Suprapubic skin (tissue), 4 donors: Measurements from ENCODE around the gene MICAL2. TPM values are rescaled to one million over a fixed set of nuclear protein-coding genes. Genes with fewer than 3 reads are reported as not detected.
A peak's percentile ranks its signal among the peaks of the same experiment; 100 is the strongest.

Source experiments
- DNase-seq, 2 donors: peaks; one replicate each; pipeline ENCODE4 v3.0.0-alpha.2; 2019; ENCODE audit warnings: low spot score in 2 of 2
- H3K27ac ChIP-seq: fragments of 200-600 bp; sonication (generic); one replicate; pipeline ENCODE4 v1.5.1; 2019
- H3K27me3 ChIP-seq: fragments of 200-600 bp; sonication (generic); one replicate; pipeline ENCODE4 v1.5.1; 2019
- H3K36me3 ChIP-seq: fragments of 200-600 bp; sonication (generic); one replicate; pipeline ENCODE4 v1.5.1; 2019
- H3K4me1 ChIP-seq: fragments of 200-600 bp; sonication (generic); one replicate; pipeline ENCODE4 v1.5.1; 2019
- H3K4me3 ChIP-seq: fragments of 200-600 bp; sonication (generic); one replicate; pipeline ENCODE4 v1.5.1; 2019; ENCODE audit warnings: mild to moderate bottlenecking
- H3K9me3 ChIP-seq: fragments of 200-600 bp; sonication (generic); one replicate; pipeline ENCODE4 v1.5.1; 2019
- CTCF ChIP-seq, 2 donors: fragments of 200-600 bp in 1 of 2; fragments of 450-650 bp in 1 of 2; sonication (generic) in 1 of 2; IDR thresholded peaks; one replicate each; pipeline ENCODE4 v1.5.1; 2016 to 2019; ENCODE audit warnings: antibody characterized with exemption in 2 of 2, mild to moderate bottlenecking in 1 of 2, moderate library complexity in 1 of 2
- EP300 ChIP-seq: sonication (generic); formaldehyde crosslinking; IDR thresholded peaks from one replicate; pipeline ENCODE4 v1.6.1; 2017; ENCODE audit warnings: antibody characterized with exemption
- POLR2A ChIP-seq, 2 donors: fragments of 450-650 bp; IDR thresholded peaks; one replicate each; pipeline ENCODE4 v1.6.1; 2017; ENCODE audit warnings: antibody characterized with exemption in 2 of 2, mild to moderate bottlenecking in 2 of 2, moderate library complexity in 2 of 2
- POLR2AphosphoS5 ChIP-seq, 3 donors: sonication (generic); formaldehyde crosslinking; IDR thresholded peaks; one replicate each; pipeline ENCODE4 v1.6.1; 2017; ENCODE audit warnings: antibody characterized with exemption in 3 of 3
- WGBS: methylation state at CpG from one replicate; pipeline ENCODE4 v1.1.5; 2018; 5-methylcytosine and 5-hydroxymethylcytosine counted together
- total RNA-seq, 4 donors: library from RNA; depleted of rRNA; stranded (reverse); fragments of >200 nt; gene quantifications; one replicate each; pipeline ENCODE4 v1.1.0, GENCODE V29; 2016

The MICAL2 gene
- total RNA-seq, 4 donors from 2014 or later, result 117 to 232 (median 164) TPM

- Histone ChIP-seq H3K27me3 (no peaks in the 10 kb centered on the region), H3K27ac (no peak overlapping the region), H3K4me1 (peaks cover 65% of the 10 kb centered on the region), H3K9me3 (no peaks in the 10 kb centered on the region), H3K36me3 (no peaks in the 10 kb centered on the region), H3K4me3 (no peak overlapping the region)
- TF ChIP-seq POLR2AphosphoS5 (IDR thresholded peaks at IDR 0.05), result no peak
- TF ChIP-seq POLR2A (IDR thresholded peaks at IDR 0.05), result no peak
- TF ChIP-seq EP300, result no peak
- TF ChIP-seq CTCF (IDR thresholded peaks at IDR 0.05), result no peak
- DNase-seq, result no peak
- WGBS, result 81% methylated on average over 4 of the region's 4 CpGs
These were observed 23.8 kb downstream of the MICAL2 start for GRCh38 chr11:12134236-12134585.

- no peaks in the 10 kb centered on the region for H3K36me3 ChIP-seq
- H3K27ac ChIP-seq, result no peak overlapping the region
- peaks cover 68% of the 10 kb centered on the region for H3K4me1 ChIP-seq
- H3K27me3 ChIP-seq, result no peaks in the 10 kb centered on the region
- DNase-seq, result no peak
- H3K4me3 ChIP-seq, result no peak overlapping the region
- no peak for TF ChIP-seq EP300
- TF ChIP-seq CTCF (IDR thresholded peaks at IDR 0.05), result no peak
- no peak for TF ChIP-seq POLR2AphosphoS5 (IDR thresholded peaks at IDR 0.05)
- no peak for TF ChIP-seq POLR2A (IDR thresholded peaks at IDR 0.05)
- no peaks in the 10 kb centered on the region for H3K9me3 ChIP-seq
- 96% methylated on average over 1 of the region's 1 CpG for WGBS
These were observed 24.8 kb downstream of the MICAL2 start for GRCh38 chr11:12135185-12135584.

GRCh38 chr11:12137005-12137690, 26.8 kb downstream of the MICAL2 start:
- Histone ChIP-seq H3K27me3 (no peaks in the 10 kb centered on the region), H3K27ac (peak overlapping the region; percentile 66), H3K4me1 (peaks cover 57% of the 10 kb centered on the region), H3K9me3 (no peaks in the 10 kb centered on the region), H3K36me3 (no peaks in the 10 kb centered on the region), H3K4me3 (no peak overlapping the region)
- WGBS, result 53% methylated on average over 4 of the region's 12 CpGs
- TF ChIP-seq POLR2AphosphoS5 (IDR thresholded peaks at IDR 0.05) (peak in 1 of 3 donors; percentile 86), POLR2A (IDR thresholded peaks at IDR 0.05) (no peak)
- peak in 1 of 2 donors; percentile 76 for DNase-seq

GRCh38 chr11:12137938-12138731, 27.7 kb downstream of the MICAL2 start:
- peaks cover 52% of the 10 kb centered on the region for H3K4me1 ChIP-seq
- 63% methylated on average over 12 of the region's 13 CpGs for WGBS
- no peak for DNase-seq

GRCh38 chr11:12139144-12139881, 28.9 kb downstream of the MICAL2 start:
- H3K36me3 ChIP-seq, result no peaks in the 10 kb centered on the region
- peak overlapping the region; percentile 66 for H3K27ac ChIP-seq
- H3K27me3 ChIP-seq, result no peaks in the 10 kb centered on the region
- TF ChIP-seq CTCF (IDR thresholded peaks at IDR 0.05) (no peak), POLR2A (IDR thresholded peaks at IDR 0.05) (no peak), POLR2AphosphoS5 (IDR thresholded peaks at IDR 0.05) (no peak), EP300 (no peak)
- no peaks in the 10 kb centered on the region for H3K9me3 ChIP-seq
- H3K4me1 ChIP-seq, result peaks cover 64% of the 10 kb centered on the region
- no peak overlapping the region for H3K4me3 ChIP-seq
- no peak for DNase-seq
- WGBS, result 70% methylated on average over 11 of the region's 12 CpGs

More at GRCh38 chr11:12137938-12138731, 27.7 kb downstream of the MICAL2 start:
- TF ChIP-seq POLR2A (IDR thresholded peaks at IDR 0.05) (no peak), POLR2AphosphoS5 (IDR thresholded peaks at IDR 0.05) (no peak), CTCF (IDR thresholded peaks at IDR 0.05) (no peak), EP300 (no peak)
- H3K27ac ChIP-seq, result peak overlapping the region; percentile 66
- H3K36me3 ChIP-seq, result no peaks in the 10 kb centered on the region
- no peak overlapping the region for H3K4me3 ChIP-seq
- H3K27me3 ChIP-seq, result no peaks in the 10 kb centered on the region
- no peaks in the 10 kb centered on the region for H3K9me3 ChIP-seq
